ENCODE results near the gene ZNF552.
"Not testable (repeated sequence)": the region's sequence is repeated elsewhere in the genome, so short reads cannot be mapped to it uniquely, and the experiment has no call there.

Gene ZNF552

GRCh38 chr19:57814505-57815246, at the start of gene ZNF552:
ZNF552 (minus strand) TSS chr19:57814913; CDS start chr19:57814743, 170 bp downstream.
- DNase-seq: peak; percentile 93

- DNase-seq: not testable (repeated sequence)
These were observed 47.6 kb upstream of the ZNF552 start for GRCh38 chr19:57862351-57862750.

- DNase-seq: not testable (repeated sequence)
These were observed 39.4 kb upstream of the ZNF552 start for GRCh38 chr19:57854117-57854516.

- DNase-seq: not testable (repeated sequence)
These were observed 37.3 kb upstream of the ZNF552 start for GRCh38 chr19:57851812-57852603.

GRCh38 chr19:57850553-57851017, 35.9 kb upstream of the ZNF552 start:
- peak; percentile 83 for DNase-seq

- peak; percentile 94 for DNase-seq
These were observed 35.2 kb upstream of the ZNF552 start, which contains the start of gene ZNF587 for GRCh38 chr19:57849666-57850473. ZNF587 (plus strand) TSS chr19:57849859; CDS start chr19:57850039, 180 bp downstream.

GRCh38 chr19:57849162-57849665, 34.5 kb upstream of the ZNF552 start:
- DNase-seq: not testable (repeated sequence)

GRCh38 chr19:57847164-57847563, 32.5 kb upstream of the ZNF552 start:
- DNase-seq: not testable (repeated sequence)

GRCh38 chr19:57841122-57841763, 26.5 kb upstream of the ZNF552 start:
- no peak for DNase-seq

- not testable (repeated sequence) for DNase-seq
These were observed 24.0 kb upstream of the ZNF552 start for GRCh38 chr19:57838622-57839191.

GRCh38 chr19:57836991-57837390, 22.3 kb upstream of the ZNF552 start:
- DNase-seq: not testable (repeated sequence)

GRCh38 chr19:57830071-57830602, 15.4 kb upstream of the ZNF552 start, which contains the start of gene ZNF587B:
ZNF587B (plus strand) TSS chr19:57830299; CDS start chr19:57830529, 230 bp downstream.
- DNase-seq: peak; percentile 64

- no peak for DNase-seq
These were observed 14.6 kb upstream of the ZNF552 start for GRCh38 chr19:57829316-57829715.

GRCh38 chr19:57825511-57825910, 10.8 kb upstream of the ZNF552 start:
- DNase-seq: no peak

- DNase-seq: not testable (repeated sequence)
These were observed 8.9 kb upstream of the ZNF552 start for GRCh38 chr19:57823608-57824007.

- not testable (repeated sequence) for DNase-seq
These were observed 8.4 kb upstream of the ZNF552 start for GRCh38 chr19:57823155-57823554.

GRCh38 chr19:57821501-57821900, 6.8 kb upstream of the ZNF552 start:
- not testable (repeated sequence) for DNase-seq

GRCh38 chr19:57821095-57821494, 6.4 kb upstream of the ZNF552 start:
- DNase-seq: not testable (repeated sequence)

GRCh38 chr19:57820599-57820998, 5.9 kb upstream of the ZNF552 start:
- no peak for DNase-seq

GRCh38 chr19:57819475-57820148, 4.9 kb upstream of the ZNF552 start:
- peak; percentile 97 for DNase-seq

- DNase-seq: peak; percentile 45
These were observed 3.7 kb upstream of the ZNF552 start for GRCh38 chr19:57818378-57818777.
